ENCODE data around the gene MTG2.

DNA sequence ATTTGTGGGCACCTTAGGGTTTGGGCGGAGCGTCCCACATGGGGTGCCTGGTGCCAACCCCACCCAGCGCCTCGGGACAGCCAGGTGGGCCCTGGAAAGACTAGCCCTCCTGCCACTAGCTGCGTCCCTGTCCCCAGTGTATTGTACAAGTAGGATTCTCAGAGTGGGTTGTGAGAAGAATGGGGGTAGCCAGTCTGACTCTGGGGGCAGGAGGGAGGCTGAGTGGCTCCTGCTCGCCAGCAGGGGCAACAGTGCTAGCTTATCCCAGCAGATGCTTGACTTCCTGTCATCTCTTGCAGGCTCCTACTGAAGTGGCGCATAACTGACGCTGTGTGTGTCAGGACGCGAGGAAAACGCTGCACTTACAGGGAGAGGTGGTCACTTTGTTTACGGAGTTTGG, 49.0 kb upstream of the MTG2 start:
- TF ChIP-seq, protein P1, sequence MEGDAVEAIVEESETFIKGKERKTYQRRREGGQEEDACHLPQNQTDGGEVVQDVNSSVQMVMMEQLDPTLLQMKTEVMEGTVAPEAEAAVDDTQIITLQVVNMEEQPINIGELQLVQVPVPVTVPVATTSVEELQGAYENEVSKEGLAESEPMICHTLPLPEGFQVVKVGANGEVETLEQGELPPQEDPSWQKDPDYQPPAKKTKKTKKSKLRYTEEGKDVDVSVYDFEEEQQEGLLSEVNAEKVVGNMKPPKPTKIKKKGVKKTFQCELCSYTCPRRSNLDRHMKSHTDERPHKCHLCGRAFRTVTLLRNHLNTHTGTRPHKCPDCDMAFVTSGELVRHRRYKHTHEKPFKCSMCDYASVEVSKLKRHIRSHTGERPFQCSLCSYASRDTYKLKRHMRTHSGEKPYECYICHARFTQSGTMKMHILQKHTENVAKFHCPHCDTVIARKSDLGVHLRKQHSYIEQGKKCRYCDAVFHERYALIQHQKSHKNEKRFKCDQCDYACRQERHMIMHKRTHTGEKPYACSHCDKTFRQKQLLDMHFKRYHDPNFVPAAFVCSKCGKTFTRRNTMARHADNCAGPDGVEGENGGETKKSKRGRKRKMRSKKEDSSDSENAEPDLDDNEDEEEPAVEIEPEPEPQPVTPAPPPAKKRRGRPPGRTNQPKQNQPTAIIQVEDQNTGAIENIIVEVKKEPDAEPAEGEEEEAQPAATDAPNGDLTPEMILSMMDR (IDR thresholded peaks at IDR 0.05), result no peak
- TF ChIP-seq POLR2A (IDR thresholded peaks at IDR 0.05), result no peak
